Testis (tissue), 2 donors: ENCODE measurements around the gene CDC23.

Experiments
- CTCF ChIP-seq, 3 experiments: fragments of 450-650 bp in 2 of 3; fragments of 200-600 bp in 1 of 3; sonication (generic) in 1 of 3; IDR thresholded peaks; one replicate each; pipeline ENCODE4 v1.5.1; 2016 to 2019; ENCODE audit warnings: antibody characterized with exemption in 3 of 3, mild to moderate bottlenecking in 2 of 3, moderate library complexity in 1 of 3
- POLR2A ChIP-seq: fragments of 450-650 bp; IDR thresholded peaks from one replicate; pipeline ENCODE4 v1.6.1; 2017; ENCODE audit warnings: antibody characterized with exemption, mild to moderate bottlenecking, moderate library complexity

GRCh38 chr5:138178516-138179276 is 34.4 kb downstream of the CDC23 start, which contains the start of the genes BRD8 and KIF20A:
- TF ChIP-seq CTCF (IDR thresholded peaks at IDR 0.05), result no peak
- no peak for TF ChIP-seq POLR2A
